K562 (cell line): ENCODE measurements around the gene ALDOC. TPM values are rescaled to one million over a fixed set of nuclear protein-coding genes. Genes with fewer than 3 reads are reported as not detected.

Experiments
- ARID4B ChIP-seq: sonication (generic); formaldehyde crosslinking; IDR thresholded peaks from 2 replicates; pipeline ENCODE4 v1.8.0; 2022; ENCODE audit warnings: mild to moderate bottlenecking, missing genetic modification reagents
- COPS2 ChIP-seq: fragments of 450-650 bp; conservative IDR thresholded peaks from 2 replicates; pipeline ENCODE4 v1.6.1; 2016; ENCODE audit warnings: mild to moderate bottlenecking, moderate library complexity
- CXXC5 ChIP-seq: fragments of 250-450 bp; sonication (Bioruptor Pico); IDR thresholded peaks from 2 replicates; pipeline ENCODE4 v1.8.0; 2022; ENCODE audit warnings: inconsistent platforms, mild to moderate bottlenecking, moderate library complexity
- ELF1 ChIP-seq: fragments of 200-800 bp; sonication (Bioruptor generic); IDR thresholded peaks from 2 replicates; pipeline ENCODE4 v1.6.1; 2016; ENCODE audit warnings: missing genetic modification characterization, missing compliant biosample characterization
- HDAC2 ChIP-seq: fragments of 450-650 bp; IDR thresholded peaks from 2 replicates; pipeline ENCODE4 v1.6.1; 2016; ENCODE audit warnings: mild to moderate bottlenecking
- L3MBTL2 ChIP-seq: fragments of 450-650 bp; IDR thresholded peaks from 2 replicates; pipeline ENCODE4 v1.6.1; 2016; ENCODE audit warnings: mild to moderate bottlenecking, moderate library complexity
- MBD2 ChIP-seq: sonication (generic); IDR thresholded peaks from 2 replicates; pipeline ENCODE4 v1.6.1; 2016; ENCODE audit warnings: low read depth, borderline replicate concordance
- PML ChIP-seq: IDR thresholded peaks from 2 replicates; pipeline ENCODE4 v1.6.1; 2012; ENCODE audit warnings: low read length, inconsistent platforms
- POLR2G ChIP-seq: fragments of 200-400 bp; formaldehyde crosslinking; IDR thresholded peaks from 2 replicates; pipeline ENCODE4 v1.6.1; 2017; ENCODE audit warnings: low read depth, mild to moderate bottlenecking, antibody characterized with exemption, low read length, moderate library complexity
- RBM39 ChIP-seq: fragments of 200-400 bp; formaldehyde crosslinking; optimal IDR thresholded peaks from 2 replicates; pipeline ENCODE3; 2018; ENCODE audit warnings: low read depth, low read length
- RCOR1 ChIP-seq, 2 experiments: IDR thresholded peaks; 2 replicates each; pipeline ENCODE4 v1.6.1; 2012; ENCODE audit warnings: low read depth in 2 of 2, low read length in 2 of 2, borderline replicate concordance in 1 of 2, improper control_type of control experiment in 1 of 2
- RFX1 ChIP-seq: fragments of 450-650 bp; IDR thresholded peaks from 2 replicates; pipeline ENCODE4 v1.6.1; 2016; ENCODE audit warnings: mild to moderate bottlenecking, moderate library complexity
- SAP30 ChIP-seq: fragments of 200-600 bp; sonication (generic); IDR thresholded peaks from 2 replicates; pipeline ENCODE4 v1.6.1; 2012; ENCODE audit warnings: borderline replicate concordance, low read depth, mild to moderate bottlenecking, moderate library complexity, low read length, control low read depth, inconsistent platforms; ENCODE audit not compliant: insufficient read depth, poor library complexity, severe bottlenecking
- SMAD1 ChIP-seq: fragments of 150-350 bp; IDR thresholded peaks from 2 replicates; pipeline ENCODE4 v1.6.1; 2014; ENCODE audit warnings: low read length, low read depth; ENCODE audit not compliant: partially characterized antibody
- SNRNP70 ChIP-seq: fragments of 200-400 bp; formaldehyde crosslinking; optimal IDR thresholded peaks from 2 replicates; pipeline ENCODE3; 2017; ENCODE audit warnings: low read depth, low read length
- SRSF1 ChIP-seq: fragments of 200-400 bp; formaldehyde crosslinking; IDR thresholded peaks from 2 replicates; pipeline ENCODE4 v1.6.1; 2017; ENCODE audit warnings: mild to moderate bottlenecking, low read depth, low read length, moderate library complexity
- U2AF1 ChIP-seq: fragments of 200-400 bp; formaldehyde crosslinking; optimal IDR thresholded peaks from 2 replicates; pipeline ENCODE3; 2017; ENCODE audit warnings: mild to moderate bottlenecking, low read depth, low read length, moderate library complexity
- ZC3H8 ChIP-seq: fragments of 450-650 bp; IDR thresholded peaks from 2 replicates; pipeline ENCODE4 v1.6.1; 2017
- ZEB2 ChIP-seq: fragments of 450-650 bp; IDR thresholded peaks from 2 replicates; pipeline ENCODE4 v1.6.1; 2016
- ZNF133 ChIP-seq: fragments of 250-450 bp; sonication (Bioruptor Pico); IDR thresholded peaks from 2 replicates; pipeline ENCODE4 v1.4.0; 2020; ENCODE audit warnings: mild to moderate bottlenecking
- ZNF217 ChIP-seq: sonication (generic); formaldehyde crosslinking; IDR thresholded peaks from 2 replicates; pipeline ENCODE4 v1.8.0; 2022; ENCODE audit warnings: mild to moderate bottlenecking, missing genetic modification reagents
- ZNF324 ChIP-seq: fragments of 250-450 bp; sonication (Bioruptor Pico); IDR thresholded peaks from 2 replicates; pipeline ENCODE4 v1.4.0; 2020; ENCODE audit warnings: mild to moderate bottlenecking
- ZZZ3 ChIP-seq: fragments of 450-650 bp; IDR thresholded peaks from 2 replicates; pipeline ENCODE4 v1.6.1; 2016; ENCODE audit warnings: antibody characterized with exemption, mild to moderate bottlenecking, moderate library complexity
- polyA plus RNA-seq, 8 experiments: library from polyadenylated mRNA; depleted of rRNA in 4 of 8; stranded (reverse) in 5 of 8; unstranded in 3 of 8; fragments of >200 nt; fragmentation: Nextera tagmentation in 2 of 8; fragmentation: Illumina TruSeq in 1 of 8; extraction: Ambion mirVana in 2 of 8; extraction: Trizol in 1 of 8; gene quantifications; 2 replicates each; pipeline versions ENCODE4 v1.2.1 to v1.2.3, GENCODE V29; 2011 to 2014; ENCODE audit warnings: inconsistent platforms in 1 of 8, missing spikeins in 1 of 8
- total RNA-seq, 7 experiments: library from RNA; depleted of rRNA in 6 of 7; stranded (reverse); fragments of >200 nt in 6 of 7; fragmentation: Illumina TruSeq in 2 of 7; extraction: Trizol in 2 of 7; gene quantifications; 2 replicates each; pipeline versions ENCODE4 v1.2.1 to v1.2.3, GENCODE V29; 2011 to 2021; ENCODE audit warnings: low replicate concordance in 1 of 7
- TF ChIP-seq, protein P1 (sequence below): fragments of 250-450 bp; sonication (Bioruptor Pico); IDR thresholded peaks from 2 replicates; pipeline ENCODE4 v1.5.0; 2021; ENCODE audit warnings: mild to moderate bottlenecking, moderate library complexity

Gene ALDOC
- total and polyA plus RNA-seq, 9 of the 15 experiments (the other 6 are each of a cell fraction or from before 2014, with no cell fraction given) = 43.2 to 263 (median 99.2) TPM

DNA sequence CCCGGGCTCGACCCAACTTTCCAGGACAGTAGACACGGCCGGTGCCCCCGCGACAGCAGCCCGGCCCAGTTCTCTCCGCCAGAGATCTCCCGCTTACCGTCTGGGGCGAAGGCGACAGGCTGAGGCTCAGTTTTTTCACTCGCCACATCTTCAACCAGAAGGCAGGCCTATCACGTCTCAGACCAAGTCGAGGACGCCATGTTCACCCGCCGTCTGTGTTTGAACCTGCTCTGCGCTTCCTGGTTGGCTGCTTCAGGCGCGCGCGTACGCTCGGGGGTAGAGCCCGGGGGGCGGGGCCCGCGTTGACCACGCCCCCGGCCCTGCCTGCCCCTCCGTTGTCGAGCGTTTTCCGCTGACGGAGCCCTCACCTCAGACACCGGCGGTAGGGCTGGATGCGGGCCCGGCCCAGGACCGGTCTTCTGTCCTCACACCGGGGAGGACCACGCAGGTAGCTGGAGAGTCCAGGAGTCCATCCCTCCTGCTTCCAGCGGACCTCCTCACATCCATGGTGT is 22.2 kb upstream of the ALDOC start, which contains the start of gene SPAG5 (continued):
- peak; percentile 31; the same call in 1 of the 2 replicates for TF ChIP-seq ARID4B
- peak; percentile 97 for TF ChIP-seq CXXC5 (CRISPR knock-in tag)
- no peak for TF ChIP-seq RBM39
- peak; percentile 57; the same call in 1 of the 2 replicates for TF ChIP-seq L3MBTL2
- TF ChIP-seq POLR2G = peak; percentile 100
- TF ChIP-seq ZEB2 = peak; percentile 13; the same call in 1 of the 2 replicates
- TF ChIP-seq PML = peak; percentile 92
- TF ChIP-seq SMAD1 = peak; percentile 59
- TF ChIP-seq SNRNP70 = no peak
- TF ChIP-seq ZC3H8 = no peak; the same call in 1 of the 2 replicates
- TF ChIP-seq ZNF133 (CRISPR knock-in tag) = no peak
- TF ChIP-seq SAP30 = peak; percentile 78
- TF ChIP-seq, protein P1, sequence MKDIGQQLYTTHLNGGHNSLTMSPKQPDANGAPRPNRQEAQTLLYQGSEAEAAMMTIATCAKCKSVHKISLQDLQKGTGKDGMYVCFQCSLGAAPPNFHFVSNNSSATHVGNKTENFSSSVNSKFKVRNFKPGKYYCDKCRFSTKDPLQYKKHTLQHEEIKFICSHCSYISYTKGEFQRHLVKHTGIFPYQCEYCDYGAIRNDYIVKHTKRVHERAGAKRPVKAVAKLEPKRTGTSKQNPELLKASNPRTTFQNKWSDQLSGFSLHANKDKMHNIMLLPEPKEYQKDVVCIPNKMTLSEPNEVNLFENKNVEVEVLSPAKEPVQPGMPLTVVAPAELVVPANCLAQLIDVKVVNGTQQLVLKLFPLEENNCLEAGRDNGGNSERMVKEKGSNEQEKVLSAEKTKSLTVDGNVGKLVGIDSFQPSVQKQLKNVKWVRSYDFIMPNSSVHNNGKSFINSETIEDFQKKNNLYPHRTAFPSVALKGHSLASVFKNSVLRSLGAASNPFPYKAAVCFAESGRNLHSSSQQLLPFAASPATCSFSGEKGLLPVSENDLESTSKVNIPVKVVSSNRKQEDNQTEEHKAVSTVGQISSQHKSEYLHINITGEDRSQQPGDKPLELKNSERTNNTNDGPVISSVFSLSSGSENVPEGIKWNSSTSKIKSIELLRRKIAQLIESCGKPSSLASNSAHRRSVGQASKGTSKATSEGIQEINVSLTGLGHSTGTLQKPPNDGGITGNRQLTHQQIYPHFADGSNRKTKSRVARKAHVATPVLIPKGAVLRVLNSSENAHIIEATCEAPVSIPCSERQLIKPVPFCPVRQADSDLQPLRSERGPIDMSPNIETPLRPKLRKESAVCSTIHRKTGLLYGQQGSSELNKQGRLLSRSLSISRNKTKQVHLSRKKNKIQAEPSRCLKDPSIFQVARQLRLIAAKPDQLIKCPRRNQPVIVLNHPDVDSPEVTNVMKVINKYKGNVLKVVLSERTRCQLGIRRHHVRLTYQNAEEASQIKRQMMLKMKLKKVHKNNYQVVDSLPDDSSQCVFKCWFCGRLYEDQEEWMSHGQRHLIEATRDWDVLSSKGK (CRISPR knock-in tag) = no peak
- no peak for TF ChIP-seq U2AF1
- TF ChIP-seq SRSF1 = no peak
- no peak for TF ChIP-seq COPS2
- TF ChIP-seq ZNF217 (CRISPR knock-in tag) = no peak
- peak; percentile 24; the same call in 1 of the 2 replicates for TF ChIP-seq HDAC2
- TF ChIP-seq RCOR1 (IDR thresholded peaks at IDR 0.05; ENCODE audit: borderline replicate concordance in 1 of 2, low read depth in 2 of 2, low read length in 2 of 2) = peak in 1 of 2 experiments; percentile 14; a peak in 1 of 4 replicates
- no peak for TF ChIP-seq ZZZ3
- no peak for TF ChIP-seq ZNF324 (CRISPR knock-in tag)
- TF ChIP-seq RFX1 = no peak
- peak; percentile 67; the same call in 1 of the 2 replicates for TF ChIP-seq MBD2
- TF ChIP-seq ELF1 = peak; percentile 79
